GM21526 (cell line): Measurements from ENCODE around the gene NKX2-2.

Experiments used
- ATAC-seq: cut with Tn5 transposase; IDR thresholded peaks from one replicate; pipeline ENCODE4 v1.9.1; 2021; ENCODE audit warnings: moderate library complexity; ENCODE audit not compliant: unreplicated experiment, low FRiP score

NKX2-2 gene

GRCh38 chr20:21513881-21514540 is at the start of gene NKX2-2:
Gene NKX2-2, minus strand, starts transcription at chr20:21514064. Its CDS starts 395 bp downstream, at chr20:21513669.
- ATAC-seq = no peak

GRCh38 chr20:21562656-21563055 is 48.8 kb upstream of the NKX2-2 start:
- ATAC-seq = no peak

- ATAC-seq = peak; percentile 61
Observed at GRCh38 chr20:21559305-21559704, 45.4 kb upstream of the NKX2-2 start.

GRCh38 chr20:21557241-21558020 is 43.6 kb upstream of the NKX2-2 start:
- no peak for ATAC-seq

GRCh38 chr20:21556398-21556797 is 42.5 kb upstream of the NKX2-2 start:
- ATAC-seq = no peak

GRCh38 chr20:21555470-21556120 is 41.7 kb upstream of the NKX2-2 start:
- ATAC-seq = no peak

- no peak for ATAC-seq
Observed at GRCh38 chr20:21554985-21555384, 41.1 kb upstream of the NKX2-2 start.

GRCh38 chr20:21554376-21554890 is 40.6 kb upstream of the NKX2-2 start:
- ATAC-seq = no peak

GRCh38 chr20:21550587-21550986 is 36.7 kb upstream of the NKX2-2 start:
- no peak for ATAC-seq

- ATAC-seq = no peak
Observed at GRCh38 chr20:21548390-21549035, 34.6 kb upstream of the NKX2-2 start.

- ATAC-seq = no peak
Observed at GRCh38 chr20:21546355-21546754, 32.5 kb upstream of the NKX2-2 start.

- no peak for ATAC-seq
Observed at GRCh38 chr20:21539512-21539911, 25.6 kb upstream of the NKX2-2 start.

GRCh38 chr20:21534886-21535285 is 21.0 kb upstream of the NKX2-2 start:
- no peak for ATAC-seq

GRCh38 chr20:21534453-21534852 is 20.6 kb upstream of the NKX2-2 start:
- no peak for ATAC-seq

GRCh38 chr20:21529863-21530262 is 16.0 kb upstream of the NKX2-2 start:
- ATAC-seq = no peak

- ATAC-seq = no peak
Observed at GRCh38 chr20:21528870-21529269, 15.0 kb upstream of the NKX2-2 start.

- no peak for ATAC-seq
Observed at GRCh38 chr20:21527908-21528307, 14.0 kb upstream of the NKX2-2 start.

GRCh38 chr20:21526776-21527175 is 12.9 kb upstream of the NKX2-2 start:
- ATAC-seq = no peak

GRCh38 chr20:21523895-21524294 is 10.0 kb upstream of the NKX2-2 start:
- ATAC-seq = no peak

- no peak for ATAC-seq
Observed at GRCh38 chr20:21523281-21523868, 9.5 kb upstream of the NKX2-2 start.
